IMR-90 (cell line): ENCODE measurements around the gene PID1. TPM values are rescaled to one million over a fixed set of nuclear protein-coding genes. Genes with fewer than 3 reads are reported as not detected.

ENCODE experiments used
- ATAC-seq: fragments of 200-7000 bp; cut with Tn5 transposase; 2 replicates; pipeline ENCODE4 v1.9.1; 2020; ENCODE audit warnings: low read depth, mild to moderate bottlenecking, moderate library complexity
- BruUV-seq: library from RNA; stranded (reverse); fragments of 400-500 nt; replicated peaks from 2 replicates; lab custom pipeline; 2021; lab: Mats Ljungman, UMichigan
- CTCF ChIA-PET: fragments of 300-600 bp; formaldehyde crosslinking; extraction: SDS; loops from one replicate; lab custom pipeline; 2021; ENCODE audit warnings: antibody characterized with exemption; lab: Yijun Ruan, JAX
- POLR2A ChIA-PET: fragments of 300-600 bp; sonication (Branson Sonifier 250); formaldehyde crosslinking; loops from one replicate; lab custom pipeline; 2022; ENCODE audit warnings: antibody characterized with exemption; ENCODE audit not compliant: unreplicated experiment; lab: Charles Lee
- DNase-seq: peaks from one replicate; pipeline ENCODE4 v3.0.0; 2013
- H2AFZ ChIP-seq: replicated peaks from 2 replicates; pipeline ENCODE3; 2013; ENCODE audit warnings: low read length, mild to moderate bottlenecking; ENCODE audit not compliant: poor library complexity
- H2AK5ac ChIP-seq: 2 replicates; pipeline ENCODE4 v1.6.1; 2013; ENCODE audit warnings: low read depth, low read length, inconsistent platforms
- H2AK9ac ChIP-seq: replicated peaks from 2 replicates; pipeline ENCODE3; 2013; ENCODE audit warnings: mild to moderate bottlenecking, low read depth, low read length, moderate library complexity; ENCODE audit not compliant: poor library complexity
- H2BK120ac ChIP-seq: 2 replicates; pipeline ENCODE4 v1.6.1; 2013; ENCODE audit warnings: low read depth, low read length, inconsistent platforms
- H2BK15ac ChIP-seq: 3 replicates; pipeline ENCODE4 v1.6.1; 2013; ENCODE audit warnings: low read depth, low read length, inconsistent platforms
- H2BK20ac ChIP-seq: 2 replicates; pipeline ENCODE4 v1.6.1; 2013; ENCODE audit warnings: low read depth, mild to moderate bottlenecking, inconsistent platforms, low read length, moderate library complexity
- H2BK5ac ChIP-seq: 2 replicates; pipeline ENCODE4 v1.6.1; 2013; ENCODE audit warnings: mild to moderate bottlenecking, low read depth, low read length, inconsistent platforms; ENCODE audit not compliant: poor library complexity, severe bottlenecking
- H3K14ac ChIP-seq: replicated peaks from 2 replicates; pipeline ENCODE4 v1.6.1; 2013; ENCODE audit warnings: low read depth, low read length, inconsistent platforms
- H3K18ac ChIP-seq: 2 replicates; pipeline ENCODE4 v1.6.1; 2013; ENCODE audit warnings: low read depth, low read length, control low read depth
- H3K23ac ChIP-seq: 2 replicates; pipeline ENCODE4 v1.6.1; 2013; ENCODE audit warnings: low read depth, low read length, inconsistent platforms
- H3K27ac ChIP-seq: 2 replicates; pipeline ENCODE4 v1.5.1; 2013; ENCODE audit warnings: mild to moderate bottlenecking, control low read depth, low read length; ENCODE audit not compliant: insufficient read depth
- H3K27me3 ChIP-seq: 2 replicates; pipeline ENCODE4 v1.6.1; 2013; ENCODE audit warnings: low read length; ENCODE audit not compliant: control insufficient read depth, insufficient read depth
- H3K36me3 ChIP-seq: 2 replicates; pipeline ENCODE4 v1.6.1; 2013; ENCODE audit warnings: low read length, mixed read lengths; ENCODE audit not compliant: control insufficient read depth, insufficient read depth
- H3K4ac ChIP-seq: 2 replicates; pipeline ENCODE4 v1.6.1; 2013; ENCODE audit warnings: low read depth, low read length, inconsistent platforms
- H3K4me1 ChIP-seq: 2 replicates; pipeline ENCODE4 v1.6.1; 2013; ENCODE audit warnings: low read length, mixed read lengths; ENCODE audit not compliant: control insufficient read depth, insufficient read depth
- H3K4me2 ChIP-seq: 2 replicates; pipeline ENCODE4 v1.6.1; 2013; ENCODE audit warnings: low read depth, mild to moderate bottlenecking, control low read depth, low read length, moderate library complexity
- H3K4me3 ChIP-seq: 2 replicates; pipeline ENCODE4 v1.5.1; 2013; ENCODE audit warnings: low read depth, mild to moderate bottlenecking, control low read depth, low read length, moderate library complexity; ENCODE audit not compliant: insufficient read depth
- H3K56ac ChIP-seq: 2 replicates; pipeline ENCODE4 v1.6.1; 2013; ENCODE audit warnings: low read length, inconsistent platforms; ENCODE audit not compliant: insufficient read depth; ENCODE audit errors: extremely low read depth
- H3K79me1 ChIP-seq, 2 experiments: 2 replicates each; pipeline ENCODE4 v1.6.1; 2013; ENCODE audit warnings: low read length in 2 of 2, inconsistent platforms in 1 of 2, low read depth in 1 of 2
- H3K9ac ChIP-seq: 2 replicates; pipeline ENCODE4 v1.6.1; 2013; ENCODE audit warnings: low read depth, low read length, control low read depth
- H3K9me1 ChIP-seq: 2 replicates; pipeline ENCODE4 v1.6.1; 2013; ENCODE audit warnings: low read length, inconsistent platforms; ENCODE audit not compliant: insufficient read depth
- H3K9me3 ChIP-seq: 2 replicates; pipeline ENCODE4 v1.6.1; 2013; ENCODE audit warnings: low read length; ENCODE audit not compliant: control insufficient read depth, insufficient read depth
- H4K20me1 ChIP-seq: 2 replicates; pipeline ENCODE4 v1.6.1; 2013; ENCODE audit warnings: low read length, inconsistent platforms; ENCODE audit not compliant: insufficient read depth
- H4K5ac ChIP-seq: 2 replicates; pipeline ENCODE4 v1.6.1; 2013; ENCODE audit warnings: mild to moderate bottlenecking, low read depth, low read length, control low read depth
- H4K8ac ChIP-seq, 2 experiments: 2 replicates each; pipeline ENCODE4 v1.6.1; 2013; ENCODE audit warnings: low read depth in 2 of 2, low read length in 2 of 2, control low read depth in 1 of 2, inconsistent platforms in 1 of 2
- H4K91ac ChIP-seq: 2 replicates; pipeline ENCODE4 v1.6.1; 2013; ENCODE audit warnings: low read depth, low read length, inconsistent platforms; ENCODE audit not compliant: insufficient read depth
- BHLHE40 ChIP-seq: fragments of 150-350 bp; IDR thresholded peaks from 2 replicates; pipeline ENCODE4 v1.6.1; 2016; ENCODE audit warnings: mild to moderate bottlenecking, low read depth, low read length
- CEBPB ChIP-seq: IDR thresholded peaks from 2 replicates; pipeline ENCODE4 v1.6.1; 2012; ENCODE audit warnings: low read depth, low read length, improper control_type of control experiment
- CHD1 ChIP-seq: IDR thresholded peaks from 2 replicates; pipeline ENCODE4 v1.6.1; 2012; ENCODE audit warnings: low read depth, low read length, improper control_type of control experiment
- FOS ChIP-seq: fragments of 150-350 bp; IDR thresholded peaks from 2 replicates; pipeline ENCODE4 v1.6.1; 2016; ENCODE audit warnings: low read depth, low read length
- MAZ ChIP-seq: IDR thresholded peaks from 2 replicates; pipeline ENCODE4 v1.6.1; 2012; ENCODE audit warnings: low read depth, mild to moderate bottlenecking, low read length, improper control_type of control experiment, moderate library complexity, borderline replicate concordance
- MXI1 ChIP-seq: IDR thresholded peaks from 2 replicates; pipeline ENCODE4 v1.6.1; 2012; ENCODE audit warnings: low read depth, mild to moderate bottlenecking, low read length, moderate library complexity, borderline replicate concordance
- NFE2L2 ChIP-seq: fragments of 150-350 bp; IDR thresholded peaks from 2 replicates; pipeline ENCODE4 v1.6.1; 2016; ENCODE audit warnings: low read depth, mild to moderate bottlenecking, low read length
- POLR2A ChIP-seq: IDR thresholded peaks from 2 replicates; pipeline ENCODE4 v1.6.1; 2012; ENCODE audit warnings: mild to moderate bottlenecking, low read depth, low read length
- RAD21 ChIP-seq: IDR thresholded peaks from 2 replicates; pipeline ENCODE4 v1.6.1; 2012; ENCODE audit warnings: low read length, improper control_type of control experiment
- RCOR1 ChIP-seq: IDR thresholded peaks from 2 replicates; pipeline ENCODE4 v1.6.1; 2012; ENCODE audit warnings: mild to moderate bottlenecking, low read length, improper control_type of control experiment; ENCODE audit not compliant: insufficient replicate concordance
- RFX5 ChIP-seq: IDR thresholded peaks from 2 replicates; pipeline ENCODE4 v1.8.0; 2012; ENCODE audit warnings: low read depth, mild to moderate bottlenecking, low read length, moderate library complexity
- WGBS, 2 experiments: methylation state at CpG; one replicate each; pipeline versions ENCODE4 v1.1.5 to v1.1.7; 2013; ENCODE audit warnings: missing lambda C conversion rate in 2 of 2; ENCODE audit not compliant: insufficient read length in 1 of 2; ENCODE audit errors: extremely low coverage in 2 of 2; 5-methylcytosine and 5-hydroxymethylcytosine counted together
- dilution Hi-C: fragments of 300-500 bp; cut with HindIII; formaldehyde crosslinking; loops from one replicate; pipeline ENCODE4 v1.14.3; 2018; ENCODE audit warnings: low sequenced_read_pairs; ENCODE audit not compliant: unreplicated experiment
- in situ Hi-C: fragments of 300-500 bp; cut with MboI; formaldehyde crosslinking; loops from 3 replicates; pipeline ENCODE4 v1.14.3; 2019; ENCODE audit warnings: low sequenced_read_pairs, inconsistent platforms, mixed read lengths
- intact Hi-C: fragments of 100-400 bp; cut with micrococcal nuclease; formaldehyde crosslinking; loops from 2 replicates; pipeline ENCODE4 v1.10.0; 2022
- polyA plus RNA-seq, 3 experiments: library from polyadenylated mRNA; depleted of rRNA; stranded (reverse); fragments of >200 nt; gene quantifications; 2 replicates each; pipeline ENCODE4 v1.2.3, GENCODE V29; 2012; ENCODE audit warnings: low replicate concordance in 1 of 3
- total RNA-seq: library from RNA; depleted of rRNA; stranded (reverse); fragments of >200 nt; gene quantifications from 2 replicates; pipeline ENCODE4 v1.2.3, GENCODE V29; 2012
- TF ChIP-seq, protein P1 (sequence below): fragments of 150-350 bp; IDR thresholded peaks from 2 replicates; pipeline ENCODE4 v1.6.1; 2016; ENCODE audit warnings: low read depth, mild to moderate bottlenecking, low read length, moderate library complexity, borderline replicate concordance
- TF ChIP-seq, protein P2 (sequence below): fragments of 150-350 bp; IDR thresholded peaks from 2 replicates; pipeline ENCODE4 v1.6.1; 2017; ENCODE audit warnings: mild to moderate bottlenecking, antibody characterized with exemption, low read length, low read depth
- TF ChIP-seq, protein P3 (sequence below): conservative IDR thresholded peaks from 2 replicates; pipeline ENCODE4 v1.5.1; 2012; ENCODE audit warnings: mild to moderate bottlenecking, low read depth, low read length, improper control_type of control experiment

Gene PID1
- total and polyA plus RNA-seq, 2 of the 4 experiments (the other 2 are of a cell fraction), result 0.90 to 1.9 TPM

DNA sequence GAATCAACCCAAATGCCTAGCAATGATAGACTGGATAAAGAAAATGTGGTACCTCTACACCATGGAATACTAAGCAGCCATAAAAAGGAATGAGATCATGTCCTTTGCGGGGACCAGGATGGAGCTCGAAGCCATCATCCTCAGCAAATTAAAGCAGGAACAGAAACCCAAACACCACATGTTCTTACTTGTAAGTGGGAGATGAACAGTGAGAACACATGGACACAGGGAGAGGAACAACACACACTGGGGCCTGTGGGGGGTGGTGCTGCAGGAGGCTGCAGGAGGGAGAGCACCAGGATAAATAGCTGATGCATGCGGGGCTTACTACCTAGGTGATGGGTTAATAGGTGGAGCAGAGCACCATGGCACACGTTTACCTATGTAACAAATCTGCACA lies 8.4 kb upstream of the PID1 start:
- dilution Hi-C loops, result no loop called here
- TF ChIP-seq RFX5 (no peak), RCOR1 (no peak), POLR2A (no peak), BHLHE40 (no peak), CHD1 (no peak), RAD21 (no peak), FOS (no peak), NFE2L2 (no peak), MXI1 (no peak), CEBPB (no peak), MAZ (no peak)
- TF ChIP-seq, protein P1, sequence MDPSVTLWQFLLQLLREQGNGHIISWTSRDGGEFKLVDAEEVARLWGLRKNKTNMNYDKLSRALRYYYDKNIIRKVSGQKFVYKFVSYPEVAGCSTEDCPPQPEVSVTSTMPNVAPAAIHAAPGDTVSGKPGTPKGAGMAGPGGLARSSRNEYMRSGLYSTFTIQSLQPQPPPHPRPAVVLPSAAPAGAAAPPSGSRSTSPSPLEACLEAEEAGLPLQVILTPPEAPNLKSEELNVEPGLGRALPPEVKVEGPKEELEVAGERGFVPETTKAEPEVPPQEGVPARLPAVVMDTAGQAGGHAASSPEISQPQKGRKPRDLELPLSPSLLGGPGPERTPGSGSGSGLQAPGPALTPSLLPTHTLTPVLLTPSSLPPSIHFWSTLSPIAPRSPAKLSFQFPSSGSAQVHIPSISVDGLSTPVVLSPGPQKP, result no peak
- TF ChIP-seq, protein P2, sequence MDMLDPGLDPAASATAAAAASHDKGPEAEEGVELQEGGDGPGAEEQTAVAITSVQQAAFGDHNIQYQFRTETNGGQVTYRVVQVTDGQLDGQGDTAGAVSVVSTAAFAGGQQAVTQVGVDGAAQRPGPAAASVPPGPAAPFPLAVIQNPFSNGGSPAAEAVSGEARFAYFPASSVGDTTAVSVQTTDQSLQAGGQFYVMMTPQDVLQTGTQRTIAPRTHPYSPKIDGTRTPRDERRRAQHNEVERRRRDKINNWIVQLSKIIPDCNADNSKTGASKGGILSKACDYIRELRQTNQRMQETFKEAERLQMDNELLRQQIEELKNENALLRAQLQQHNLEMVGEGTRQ, result no peak
- TF ChIP-seq, protein P3, sequence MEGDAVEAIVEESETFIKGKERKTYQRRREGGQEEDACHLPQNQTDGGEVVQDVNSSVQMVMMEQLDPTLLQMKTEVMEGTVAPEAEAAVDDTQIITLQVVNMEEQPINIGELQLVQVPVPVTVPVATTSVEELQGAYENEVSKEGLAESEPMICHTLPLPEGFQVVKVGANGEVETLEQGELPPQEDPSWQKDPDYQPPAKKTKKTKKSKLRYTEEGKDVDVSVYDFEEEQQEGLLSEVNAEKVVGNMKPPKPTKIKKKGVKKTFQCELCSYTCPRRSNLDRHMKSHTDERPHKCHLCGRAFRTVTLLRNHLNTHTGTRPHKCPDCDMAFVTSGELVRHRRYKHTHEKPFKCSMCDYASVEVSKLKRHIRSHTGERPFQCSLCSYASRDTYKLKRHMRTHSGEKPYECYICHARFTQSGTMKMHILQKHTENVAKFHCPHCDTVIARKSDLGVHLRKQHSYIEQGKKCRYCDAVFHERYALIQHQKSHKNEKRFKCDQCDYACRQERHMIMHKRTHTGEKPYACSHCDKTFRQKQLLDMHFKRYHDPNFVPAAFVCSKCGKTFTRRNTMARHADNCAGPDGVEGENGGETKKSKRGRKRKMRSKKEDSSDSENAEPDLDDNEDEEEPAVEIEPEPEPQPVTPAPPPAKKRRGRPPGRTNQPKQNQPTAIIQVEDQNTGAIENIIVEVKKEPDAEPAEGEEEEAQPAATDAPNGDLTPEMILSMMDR, result no peak
- Histone ChIP-seq H3K18ac (no peak overlapping the region), H3K79me1 (no peaks in the 10 kb centered on the region), H2AFZ (no peak overlapping the region), H3K4ac (no peak overlapping the region), H3K27ac (no peak overlapping the region), H2BK120ac (no peak overlapping the region), H4K91ac (no peak overlapping the region), H3K14ac (no peak overlapping the region), H2BK15ac (no peak overlapping the region), H3K36me3 (no peaks in the 10 kb centered on the region), H3K4me1 (no peaks in the 10 kb centered on the region), H3K27me3 (no peaks in the 10 kb centered on the region), H3K9me1 (no peaks in the 10 kb centered on the region), H2BK20ac (no peak overlapping the region), H3K9ac (no peak overlapping the region), H3K4me2 (no peak overlapping the region), H3K4me3 (no peak overlapping the region), H3K56ac (no peak overlapping the region), H2AK5ac (no peak overlapping the region), H4K5ac (no peak overlapping the region), H3K9me3 (no peaks in the 10 kb centered on the region), H2AK9ac (no peak overlapping the region), H2BK5ac (no peak overlapping the region), H4K20me1 (no peaks in the 10 kb centered on the region), H4K8ac (no peak overlapping the region), H3K23ac (no peak overlapping the region)
- ChIA-PET POLR2A (no interaction called here), CTCF (no interaction called here)
- in situ Hi-C loops, result loop anchor here (10.0 kb wide), 1 partner anchor 595 kb away; no protein-coding TSS in a partner anchor
- intact Hi-C loops, result no loop called here
- no TSS peak for BruUV-seq
- DNase-seq (no peak), ATAC-seq (no peak)
- no CpG with 5 or more reads among the region's 4 CpGs for WGBS, 2 experiments
